GM19099 (cell line): Measurements from ENCODE around the gene MICOS13.

ENCODE experiments used
- POLR2A ChIP-seq: IDR thresholded peaks from 3 replicates; pipeline ENCODE4 v1.6.1; 2011; ENCODE audit warnings: low read depth; ENCODE audit not compliant: insufficient read length; ENCODE audit errors: extremely low read depth

The MICOS13 gene

GRCh38 chr19:5666921-5667610 is 13.2 kb downstream of the MICOS13 start:
- no peak for TF ChIP-seq POLR2A

- no peak for TF ChIP-seq POLR2A
Observed at GRCh38 chr19:5665781-5666513, 14.4 kb downstream of the MICOS13 start.

DNA sequence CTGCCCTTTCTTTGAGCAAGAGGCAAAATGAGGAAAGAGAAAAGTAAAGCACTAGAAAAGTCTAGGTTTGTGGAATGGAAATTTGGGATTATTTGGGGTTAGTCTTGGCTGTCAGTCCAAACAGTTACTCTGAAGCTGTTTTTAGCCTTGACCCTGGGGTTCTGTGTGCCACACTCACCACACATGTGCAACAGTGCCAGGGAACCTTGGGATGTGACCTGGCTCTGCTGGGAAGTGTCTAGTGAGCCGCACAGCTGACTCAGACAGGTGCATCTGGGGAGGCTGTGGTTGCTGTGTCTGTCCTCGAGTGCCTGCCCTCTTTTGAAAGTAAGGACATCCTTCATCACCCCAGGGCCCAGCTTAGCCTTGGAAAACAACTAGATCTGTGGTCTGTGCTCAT is 15.8 kb downstream of the MICOS13 start:
- no peak for TF ChIP-seq POLR2A

DNA sequence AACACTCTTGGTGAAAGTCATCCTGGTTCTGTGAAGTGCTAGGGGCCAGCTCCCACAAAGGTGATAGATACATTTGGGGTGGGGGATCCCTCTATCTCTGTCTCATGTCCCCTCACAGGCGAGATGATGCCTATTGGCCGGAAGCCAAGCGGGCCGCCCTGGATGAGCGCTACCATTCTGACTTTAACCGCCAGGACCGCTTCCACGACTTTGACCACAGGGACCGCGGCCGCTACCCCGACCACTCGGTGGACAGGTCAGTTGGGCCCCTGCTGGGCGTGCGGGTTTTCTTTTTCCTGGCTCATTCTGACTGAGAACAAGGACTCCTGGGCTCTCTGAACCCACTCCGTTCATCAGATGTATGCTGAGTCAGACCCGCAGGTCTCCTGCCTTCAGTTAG is 16.4 kb downstream of the MICOS13 start:
- no peak for TF ChIP-seq POLR2A

DNA sequence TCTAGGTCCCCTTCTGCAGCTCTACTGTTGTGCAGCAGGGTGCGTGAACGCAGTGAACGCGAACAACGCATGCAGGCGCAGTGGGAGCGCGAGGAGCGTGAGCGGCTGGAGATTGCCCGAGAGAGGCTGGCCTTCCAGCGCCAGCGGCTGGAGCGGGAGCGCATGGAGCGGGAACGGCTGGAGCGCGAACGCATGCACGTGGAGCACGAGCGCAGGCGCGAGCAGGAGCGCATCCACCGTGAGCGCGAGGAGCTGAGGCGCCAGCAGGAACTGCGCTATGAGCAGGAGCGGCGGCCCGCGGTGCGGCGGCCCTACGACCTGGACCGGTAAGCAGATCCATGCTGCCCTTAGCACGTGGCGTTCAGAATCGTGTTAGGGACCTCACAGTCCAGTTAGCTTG is 18.8 kb downstream of the MICOS13 start:
- TF ChIP-seq POLR2A, result no peak

- no peak for TF ChIP-seq POLR2A
Observed at GRCh38 chr19:5655412-5655811, 24.9 kb downstream of the MICOS13 start.

- TF ChIP-seq POLR2A, result no peak
Observed at GRCh38 chr19:5654931-5655330, 25.4 kb downstream of the MICOS13 start.

DNA sequence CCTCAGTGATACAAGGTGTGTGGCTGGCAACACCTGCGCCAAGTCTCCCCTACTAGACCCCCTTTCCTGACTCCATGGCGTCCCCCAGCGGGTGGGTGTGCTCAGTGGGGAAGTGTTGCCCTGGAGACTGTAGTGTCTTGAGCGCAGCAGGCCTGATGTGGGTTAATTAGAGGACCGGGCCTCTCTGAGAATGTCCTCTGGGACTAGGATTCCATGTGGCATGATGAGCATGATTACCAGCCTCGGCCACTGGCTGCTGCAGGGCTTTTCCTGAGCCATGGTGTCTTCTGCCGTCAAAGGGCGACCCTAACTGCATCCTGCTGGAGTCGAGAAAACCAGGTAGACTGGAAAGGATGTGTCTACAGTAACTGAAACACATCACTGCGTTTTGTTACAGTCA is 28.1 kb downstream of the MICOS13 start:
- no peak for TF ChIP-seq POLR2A

DNA sequence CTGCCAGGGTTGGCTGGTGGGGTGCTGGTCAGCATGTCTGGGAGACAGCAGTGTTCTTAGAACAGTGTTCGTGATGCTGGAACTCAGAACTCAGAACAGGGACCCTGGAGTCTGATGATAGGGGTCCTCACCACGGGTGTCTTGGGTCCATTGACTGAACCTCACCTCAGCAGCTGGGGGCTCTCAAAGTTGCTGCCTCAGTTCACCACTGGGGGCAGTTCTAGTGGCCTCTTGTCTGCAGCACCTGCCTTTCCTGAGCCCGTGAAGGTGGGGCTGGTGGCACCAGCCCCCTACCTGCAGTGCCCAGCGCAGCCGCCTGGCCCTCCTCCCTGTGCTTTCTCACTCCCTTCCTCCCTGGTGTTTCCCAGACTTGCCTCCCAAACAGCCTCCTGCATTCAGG is 29.0 kb downstream of the MICOS13 start:
- TF ChIP-seq POLR2A, result no peak

- TF ChIP-seq POLR2A, result no peak
Observed at GRCh38 chr19:5648464-5648863, 31.9 kb downstream of the MICOS13 start.

DNA sequence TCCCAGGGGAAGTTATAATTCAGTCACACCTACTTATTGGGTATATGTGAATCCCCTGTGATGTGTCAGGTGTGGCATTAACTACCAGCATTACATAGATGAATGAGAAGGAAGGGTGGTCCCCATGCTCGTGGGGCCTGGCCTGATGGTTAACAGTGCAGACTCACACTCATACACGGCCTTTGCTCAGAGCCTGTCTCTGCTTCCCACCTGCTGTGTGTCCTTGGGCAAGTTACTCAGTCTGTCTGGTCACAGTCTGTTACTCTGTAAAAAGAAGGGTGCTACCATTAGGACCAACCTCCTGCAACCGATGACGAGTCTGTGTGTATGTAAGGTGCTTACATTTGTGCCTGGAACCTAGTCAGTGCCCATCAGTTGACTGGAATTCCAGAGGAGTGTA is 33.6 kb downstream of the MICOS13 start:
- TF ChIP-seq POLR2A, result no peak

DNA sequence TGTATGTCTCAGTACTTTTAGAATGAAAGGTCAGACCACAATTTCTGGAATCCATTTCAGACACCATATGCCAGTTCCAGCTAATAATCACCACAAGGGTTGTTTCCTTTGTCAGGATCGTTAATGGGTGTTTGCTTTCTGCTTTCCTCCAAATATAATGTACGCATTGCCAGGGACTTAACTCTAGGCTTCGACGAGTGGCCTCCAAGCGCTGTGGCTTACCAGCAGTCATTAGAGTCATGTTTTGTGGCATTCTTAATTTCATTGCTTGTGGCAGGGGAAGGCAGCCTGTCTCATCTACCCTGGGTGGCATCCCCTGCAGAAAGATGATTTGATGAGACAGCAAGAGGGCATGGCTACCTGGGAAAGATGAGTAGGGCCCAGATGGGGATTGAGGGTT is 34.9 kb downstream of the MICOS13 start:
- no peak for TF ChIP-seq POLR2A

- no peak for TF ChIP-seq POLR2A
Observed at GRCh38 chr19:5644037-5644436, 36.3 kb downstream of the MICOS13 start.

DNA sequence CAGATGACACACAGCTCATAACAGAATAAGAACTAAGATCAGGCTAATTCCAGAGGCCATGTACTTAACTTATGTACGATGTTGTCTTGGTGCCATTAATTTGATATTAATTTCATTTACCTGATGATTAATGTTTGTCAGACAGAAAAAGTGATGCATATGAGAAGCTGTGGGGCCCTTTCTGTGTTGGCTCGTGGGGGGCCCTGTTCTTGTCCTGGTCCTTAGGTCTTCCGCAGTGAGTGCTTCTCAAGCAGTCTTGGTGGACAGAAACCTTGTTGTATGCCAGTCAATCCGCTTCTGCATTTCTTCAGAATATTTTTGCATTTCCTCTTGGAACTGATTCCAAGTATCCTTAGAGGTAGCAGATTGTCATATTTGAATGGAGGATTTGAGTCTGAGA is 37.3 kb downstream of the MICOS13 start:
- no peak for TF ChIP-seq POLR2A

DNA sequence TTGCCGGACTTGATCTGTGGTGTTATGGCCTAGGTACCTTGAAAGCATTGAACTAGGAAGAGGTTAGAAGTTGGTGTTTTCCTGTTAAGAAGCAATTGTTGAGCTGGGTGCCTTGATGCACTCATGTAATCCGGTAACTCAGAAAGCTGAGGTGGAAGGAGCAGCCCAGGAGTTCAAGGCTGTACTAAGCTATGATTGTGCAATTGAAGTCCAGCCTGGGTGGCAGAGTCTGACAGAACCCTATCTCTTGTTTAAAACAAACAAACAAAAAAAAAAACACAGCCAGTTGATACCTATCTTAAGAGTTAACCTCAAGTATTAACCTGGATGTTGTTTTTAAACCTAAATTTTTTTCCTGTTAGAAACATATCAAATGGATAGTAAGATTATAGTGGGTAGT is 38.1 kb downstream of the MICOS13 start:
- no peak for TF ChIP-seq POLR2A

DNA sequence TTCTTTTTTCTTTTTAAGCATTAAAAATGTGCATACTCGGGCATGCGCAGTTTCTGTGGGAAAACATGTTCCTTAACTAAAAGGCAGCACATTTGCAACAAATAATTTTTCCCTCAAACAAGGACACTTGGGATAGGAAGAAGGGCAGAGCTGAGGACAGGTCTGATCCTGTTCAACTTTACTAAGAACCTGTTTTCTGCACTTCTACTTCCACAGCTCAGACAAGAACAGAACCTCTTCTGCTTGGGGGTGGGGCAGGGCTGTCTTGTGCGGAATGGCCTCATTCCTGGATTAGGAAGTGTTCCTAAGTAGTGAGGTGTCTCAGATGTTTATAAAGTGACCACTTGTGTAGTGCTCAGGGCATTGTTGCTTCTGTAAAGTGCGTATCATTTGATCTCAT is 39.1 kb downstream of the MICOS13 start:
- TF ChIP-seq POLR2A, result no peak
